CD4-positive, alpha-beta T cell treated with Interferon gamma for 1 hour (primary cell): Measurements from ENCODE around the gene TEX44.
A peak's percentile ranks its signal among the peaks of the same experiment; 100 is the strongest.
"Not testable (repeated sequence)": the region's sequence is repeated elsewhere in the genome, so short reads cannot be mapped to it uniquely, and the experiment has no call there.

Source experiments
- DNase-seq: peaks from one replicate; pipeline ENCODE4 v3.0.0-alpha.2; 2020

The TEX44 gene

GRCh38 chr2:231573096-231573495 lies 19.6 kb upstream of the TEX44 start:
- no peak for DNase-seq

- no peak for DNase-seq
Measured at GRCh38 chr2:231573698-231574421, 18.8 kb upstream of the TEX44 start.

DNA sequence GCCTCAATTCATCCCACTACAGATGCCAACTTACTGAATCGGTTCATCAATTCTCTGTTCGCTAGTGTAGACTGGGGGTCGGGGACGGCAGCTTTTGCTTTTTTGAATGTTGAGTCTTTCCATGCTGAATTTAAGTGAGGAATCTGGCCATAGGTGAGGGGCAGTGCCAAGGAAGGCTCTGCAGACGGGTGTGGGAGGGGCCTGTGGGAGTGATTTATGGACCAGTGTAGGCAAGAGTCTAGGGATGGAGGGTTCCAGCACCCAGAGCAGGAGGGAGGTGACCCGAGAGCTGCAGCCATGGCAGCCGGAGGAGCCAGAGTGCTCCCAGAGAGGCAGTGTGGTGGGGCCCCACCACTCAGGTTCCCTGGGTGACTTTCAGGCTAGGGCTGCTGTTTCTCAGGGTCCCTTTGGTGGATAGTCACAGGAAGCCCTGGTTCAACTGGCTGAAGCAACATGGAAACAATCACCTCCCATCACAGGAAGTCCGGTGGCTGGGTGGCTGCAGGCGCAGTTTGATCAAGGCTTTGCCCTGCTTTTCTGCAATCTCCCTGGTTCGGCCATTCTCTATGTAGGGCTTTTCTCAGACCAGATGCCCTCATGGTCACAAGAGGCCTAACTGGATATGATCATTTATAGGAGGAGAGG lies 16.9 kb upstream of the TEX44 start:
- no peak for DNase-seq

DNA sequence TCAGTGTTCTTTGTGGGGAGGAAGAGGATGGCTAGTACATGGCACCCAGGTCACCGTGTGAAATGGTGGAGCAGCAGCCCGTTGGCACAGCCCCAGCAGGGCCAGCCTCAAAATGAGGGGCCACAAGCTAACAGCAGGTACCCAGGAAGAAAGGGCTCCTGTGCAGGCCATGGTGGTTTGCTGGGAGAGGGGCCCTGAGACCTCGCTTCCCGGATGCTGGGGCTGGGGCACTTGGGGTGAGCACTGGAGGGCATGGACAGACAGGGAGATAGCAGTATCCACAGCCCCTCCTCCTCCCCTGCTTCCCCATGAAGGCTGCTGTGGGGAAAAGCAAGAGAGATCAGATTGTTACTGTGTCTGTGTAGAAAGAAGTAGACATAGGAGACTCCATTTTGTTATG lies 16.2 kb upstream of the TEX44 start:
- DNase-seq: no peak

DNA sequence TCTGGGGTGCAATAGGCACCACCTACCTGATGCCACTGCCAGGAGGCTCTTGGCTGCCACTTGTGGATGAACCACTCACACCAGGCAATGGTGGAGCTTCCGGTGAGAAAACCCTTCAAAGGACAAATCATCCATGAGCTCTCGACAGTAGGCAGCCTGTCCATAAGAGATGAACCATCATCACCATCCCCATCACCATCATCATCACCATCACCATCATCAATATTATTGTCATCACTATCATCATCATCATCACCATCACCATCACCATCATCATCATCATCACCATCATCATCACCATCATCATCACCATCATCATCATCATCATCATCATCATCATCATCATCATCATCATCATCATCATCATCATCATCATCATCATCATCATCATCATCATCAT lies 14.0 kb upstream of the TEX44 start:
- DNase-seq: not testable (repeated sequence)

- no peak for DNase-seq
Measured at GRCh38 chr2:231579560-231579959, 13.1 kb upstream of the TEX44 start.

GRCh38 chr2:231581328-231581727 lies 11.3 kb upstream of the TEX44 start:
- DNase-seq: no peak

- DNase-seq: no peak
Measured at GRCh38 chr2:231583982-231584381, 8.7 kb upstream of the TEX44 start.

DNA sequence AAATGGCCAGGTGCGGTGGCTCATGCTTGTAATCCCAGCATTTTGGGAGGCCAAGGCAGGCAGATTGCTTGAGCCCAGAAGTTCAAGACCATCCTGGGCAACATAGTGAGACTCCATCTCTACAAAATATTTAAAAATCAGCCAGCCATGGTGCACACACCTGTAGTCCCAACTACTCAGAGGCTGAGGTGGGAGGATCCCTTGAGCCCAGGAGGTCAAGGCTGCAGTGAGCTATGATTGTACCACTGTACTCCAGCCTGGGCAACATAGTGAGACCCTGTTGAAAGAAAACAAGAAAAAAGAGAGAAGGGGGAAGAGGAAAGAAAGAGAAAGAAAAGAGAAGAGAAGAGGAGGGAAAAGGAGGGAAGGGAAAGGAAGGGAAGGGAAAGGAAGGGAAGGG lies 4.9 kb upstream of the TEX44 start:
- not testable (repeated sequence) for DNase-seq

DNA sequence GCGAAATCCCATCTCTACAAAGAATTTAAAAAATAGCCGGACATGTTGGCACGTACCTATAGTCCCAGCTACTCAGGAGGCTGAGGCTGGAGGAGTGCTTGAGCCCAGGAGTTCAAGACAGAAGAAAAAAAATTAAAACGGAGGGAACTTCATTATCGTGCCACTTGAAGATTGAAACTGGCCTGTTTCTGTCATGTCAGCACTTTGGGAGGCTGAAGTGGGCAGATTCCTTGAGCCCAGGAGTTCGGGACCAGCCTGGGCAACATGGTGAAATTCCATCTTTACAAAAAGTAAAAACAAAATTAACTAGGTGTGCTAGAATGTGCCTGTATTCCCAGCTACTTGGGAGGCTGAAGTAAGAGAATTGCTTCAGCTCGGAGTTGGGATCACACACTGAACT lies 3.0 kb upstream of the TEX44 start:
- no peak for DNase-seq

GRCh38 chr2:231590614-231591013 lies 2.0 kb upstream of the TEX44 start:
- DNase-seq: no peak

DNA sequence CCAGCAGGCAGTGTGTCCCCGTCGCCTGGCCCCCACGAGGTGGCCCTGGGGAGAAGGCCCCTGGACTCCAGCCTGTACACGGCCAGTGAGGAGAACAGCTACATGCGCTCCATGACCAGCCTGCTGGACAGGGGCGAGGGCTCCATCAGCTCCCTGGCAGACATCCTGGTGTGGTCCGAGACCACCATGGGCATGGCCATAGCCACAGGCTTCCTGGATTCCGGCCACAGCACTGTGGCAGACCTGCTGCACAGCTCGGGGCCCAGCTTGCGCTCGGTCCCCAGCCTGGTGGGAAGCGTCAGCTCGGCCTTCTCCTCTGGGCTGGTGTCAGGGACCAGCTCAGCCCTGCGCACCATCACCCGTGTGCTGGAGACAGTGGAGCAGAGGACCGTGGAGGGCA lies 1.0 kb downstream of the TEX44 start:
- no peak for DNase-seq

GRCh38 chr2:231597014-231597611 lies 4.4 kb downstream of the TEX44 start:
- DNase-seq: peak; percentile 77

- DNase-seq: no peak
Measured at GRCh38 chr2:231597627-231598026, 5.0 kb downstream of the TEX44 start.

GRCh38 chr2:231600619-231601355 lies 8.1 kb downstream of the TEX44 start:
- DNase-seq: no peak

DNA sequence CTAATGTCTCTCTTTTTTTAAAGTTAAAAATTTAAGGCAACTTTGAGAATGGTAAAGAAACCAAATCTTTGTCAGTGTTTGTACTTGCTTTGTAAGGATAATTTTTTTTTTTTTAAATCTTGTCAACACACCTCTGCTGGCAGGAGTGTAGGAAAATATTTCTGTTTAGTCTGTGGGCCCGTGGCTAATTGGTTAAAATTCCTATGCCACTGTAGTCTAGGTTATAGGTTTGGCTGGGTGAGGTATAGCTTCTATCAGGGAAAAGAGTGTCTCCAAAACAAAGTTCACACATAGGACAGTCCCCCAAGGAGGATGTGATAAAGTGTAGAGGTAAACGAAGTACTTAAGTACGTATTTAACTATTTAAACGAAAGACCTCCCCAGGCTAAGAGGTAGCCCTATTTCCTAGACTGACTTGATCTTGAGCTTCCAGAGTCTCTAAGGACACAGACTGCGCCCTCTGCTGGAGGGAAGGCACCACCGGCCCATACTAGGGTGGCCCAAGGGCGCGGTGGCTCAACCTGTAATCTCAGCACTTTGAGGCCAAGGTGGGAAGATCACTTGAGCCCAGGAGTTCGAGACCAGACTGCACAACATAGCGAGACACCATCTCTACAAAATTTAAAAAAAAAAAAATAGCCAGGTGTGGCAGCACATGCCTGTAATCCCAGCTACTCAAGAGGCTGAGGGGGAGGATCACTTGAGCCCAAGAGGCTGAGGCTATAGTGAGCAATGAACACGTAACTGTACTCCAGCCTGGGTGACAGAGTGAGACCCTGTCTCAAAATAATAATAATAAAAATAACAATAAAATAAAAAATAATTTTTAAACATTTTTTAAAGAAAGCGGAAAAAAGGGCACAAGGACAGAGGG lies 8.9 kb downstream of the TEX44 start:
- peak; percentile 75 for DNase-seq

- DNase-seq: no peak
Measured at GRCh38 chr2:231602859-231603467, 10.3 kb downstream of the TEX44 start.

- DNase-seq: peak; percentile 57
Measured at GRCh38 chr2:231604101-231604684, 11.5 kb downstream of the TEX44 start.

GRCh38 chr2:231604685-231605606 lies 12.3 kb downstream of the TEX44 start:
- DNase-seq: peak; percentile 99

DNA sequence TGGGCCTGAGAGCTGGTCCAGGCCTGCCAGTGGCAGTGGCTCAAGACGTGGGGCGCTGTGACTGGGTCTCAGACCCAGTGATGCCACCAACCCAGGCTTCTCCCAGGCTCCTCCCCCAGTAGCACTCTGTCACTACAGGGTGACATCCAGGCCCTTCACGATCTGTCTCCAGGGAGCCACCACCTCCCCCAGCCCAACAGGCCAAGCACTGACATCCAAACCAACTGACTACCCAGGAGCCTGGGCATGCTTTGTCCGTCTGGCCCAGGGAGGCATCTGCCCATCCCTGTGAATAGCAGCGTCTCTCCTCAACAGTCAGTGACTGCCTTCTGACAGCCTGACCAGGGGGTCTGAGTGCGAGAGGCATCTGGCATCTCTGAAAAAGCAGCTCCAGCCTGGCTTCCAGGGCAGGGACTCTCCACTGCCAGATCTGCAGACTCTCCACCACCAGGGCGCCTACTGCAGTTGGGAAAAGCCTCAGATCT lies 13.0 kb downstream of the TEX44 start:
- DNase-seq: peak; percentile 41
